Adrenal gland (tissue), 12 donors: ENCODE data around the gene MTCP1. TPM values are rescaled to one million over a fixed set of nuclear protein-coding genes. Genes with fewer than 3 reads are reported as not detected.

Experiments
- DNase-seq, 7 donors: peaks; one replicate each; pipeline ENCODE4 v3.0.0-alpha.2; 2019 to 2020
- H3K27ac ChIP-seq, 5 donors: fragments of 200-600 bp; sonication (generic) in 4 of 5; 1 replicate in 3 of 5; 2 replicates in 2 of 5; pipeline versions ENCODE4 v1.5.1 to v1.8.0; 2016 to 2020; ENCODE audit warnings: mild to moderate bottlenecking in 1 of 5
- H3K27me3 ChIP-seq: fragments of 200-600 bp; 2 replicates; pipeline ENCODE4 v1.8.0; 2021
- H3K36me3 ChIP-seq, 2 donors: fragments of 200-600 bp; replicated peaks in 1 of 2; 1 replicate in 1 of 2; 2 replicates in 1 of 2; pipeline versions ENCODE4 v1.5.1 to v1.8.0; 2018 to 2022
- H3K4me1 ChIP-seq, 2 donors: fragments of 200-600 bp; replicated peaks in 1 of 2; 1 replicate in 1 of 2; 2 replicates in 1 of 2; pipeline versions ENCODE4 v1.5.1 to v1.8.0; 2018 to 2021
- H3K4me3 ChIP-seq, 4 donors: fragments of 200-600 bp; sonication (generic) in 3 of 4; one replicate each; pipeline ENCODE4 v1.5.1; 2016 to 2018
- H3K9me3 ChIP-seq, 3 donors: fragments of 200-600 bp; sonication (generic) in 1 of 3; replicated peaks in 1 of 3; 1 replicate in 2 of 3; 2 replicates in 1 of 3; pipeline versions ENCODE4 v1.5.1 to v1.8.0; 2016 to 2021
- CTCF ChIP-seq, 6 experiments: fragments of 450-650 bp in 4 of 6; fragments of 200-600 bp in 2 of 6; sonication (generic) in 1 of 6; IDR thresholded peaks; 1 replicate in 5 of 6; 2 replicates in 1 of 6; pipeline versions ENCODE4 v1.5.1 to v1.8.0; 2016 to 2021; ENCODE audit warnings: antibody characterized with exemption in 6 of 6, mild to moderate bottlenecking in 2 of 6, moderate library complexity in 1 of 6
- POLR2A ChIP-seq, 2 donors: fragments of 450-650 bp; IDR thresholded peaks; one replicate each; pipeline ENCODE4 v1.6.1; 2017; ENCODE audit warnings: antibody characterized with exemption in 2 of 2, mild to moderate bottlenecking in 2 of 2, moderate library complexity in 1 of 2
- WGBS, 4 donors: extraction: QIAGEN DNeasy Blood & Tissue Kit in 2 of 4; methylation state at CpG; one replicate each; pipeline versions ENCODE4 v1.1.5 to v1.1.7; 2013 to 2017; 5-methylcytosine and 5-hydroxymethylcytosine counted together
- intact Hi-C, 2 donors: fragments of 100-400 bp; cut with DNase I; formaldehyde crosslinking; loops; one replicate each; pipeline versions ENCODE4 v1.14.1 to v1.15.0; 2022 to 2023
- polyA plus RNA-seq, 3 donors: library from polyadenylated mRNA; stranded (reverse); fragments of 200-250 nt in 2 of 3; fragments of 350-450 nt in 1 of 3; fragmentation: Illumina TruSeq in 1 of 3; extraction: RNeasy Lipid Tissue Mini Kit (QIAGEN cat#74804) in 1 of 3; gene quantifications; one replicate each; pipeline ENCODE4 v1.2.3, GENCODE V29; 2013 to 2014
- total RNA-seq, 9 donors: library from RNA; depleted of rRNA in 4 of 9; stranded (reverse); fragments of >200 nt in 4 of 9; fragments of 120-200 nt in 1 of 9; fragmentation: NEBNext Ultra II Directional in 1 of 9; extraction: Animal tissue kit (Norgen Biotek cat#: 25700) in 1 of 9; gene quantifications; one replicate each; pipeline versions ENCODE4 v1.1.0 to v1.2.4, GENCODE V29; 2013 to 2023
- donor health status: healthy with polysubstance abuse.
- donor health status: Bipolar disorder and iron deficiency.
- donor health status: DM: yes; HTN: yes; CAD: no.
- donor health status: DM: no; HTN: no; CAD: no.
- donor health status: DM: no; HTN: no; CAD: no.
- donor health status: DM: yes; HTN: yes; CAD: no.

MTCP1 gene
- total and polyA plus RNA-seq, 12 donors, result 1.2 to 218 (median 17.1) TPM; not detected in 1

GRCh38 chrX:155028877-155029291, 42.1 kb downstream of the MTCP1 start:
- H3K4me1 ChIP-seq, result peaks cover 0 to 14% of the 10 kb centered on the region in 2 donors
- WGBS, 4 donors, result 67 to 88% (median 73%) methylated on average over 2 of the region's 2 CpGs
- peaks cover 0 to under 1% of the 10 kb centered on the region in 2 donors for H3K36me3 ChIP-seq
- H3K9me3 ChIP-seq, result no peaks in the 10 kb centered on the region
- no peaks in the 10 kb centered on the region for H3K27me3 ChIP-seq
- no peak for DNase-seq
- TF ChIP-seq CTCF (IDR thresholded peaks at IDR 0.05) (no peak), POLR2A (IDR thresholded peaks at IDR 0.05) (no peak)
- peak overlapping the region in 1 of 4 donors; percentile 61 for H3K4me3 ChIP-seq
- intact Hi-C loops, result no loop called here
- H3K27ac ChIP-seq, result peak overlapping the region in 2 of 5 donors; percentile 96 to 98

- peaks cover 0 to 14% of the 10 kb centered on the region in 2 donors for H3K4me1 ChIP-seq
- peak overlapping the region in 1 of 4 donors; percentile 61 for H3K4me3 ChIP-seq
- no peaks in the 10 kb centered on the region for H3K27me3 ChIP-seq
- DNase-seq, result no peak
- peak overlapping the region; percentile 89 to 98 (median 97) for H3K27ac ChIP-seq
- intact Hi-C loops, result no loop called here
- H3K9me3 ChIP-seq, result no peaks in the 10 kb centered on the region
- TF ChIP-seq CTCF (IDR thresholded peaks at IDR 0.05), result no peak
- TF ChIP-seq POLR2A (IDR thresholded peaks at IDR 0.05), result no peak
- 19 to 36% (median 30%) methylated on average over 3 of the region's 3 CpGs for WGBS, 4 donors
- no peaks in the 10 kb centered on the region for H3K36me3 ChIP-seq
Observed at GRCh38 chrX:155028129-155028528, 42.8 kb downstream of the MTCP1 start.

GRCh38 chrX:155027509-155028066, 43.3 kb downstream of the MTCP1 start:
- no peaks in the 10 kb centered on the region for H3K9me3 ChIP-seq
- peak in 5 of 7 donors; percentile 34 to 64 (median 52) for DNase-seq
- peak overlapping the region; percentile 89 to 98 (median 97) for H3K27ac ChIP-seq

More at GRCh38 chrX:155027509-155028066, 43.3 kb downstream of the MTCP1 start:
- 0 to 40% (median 18%) methylated on average over 14 of the region's 14 CpGs for WGBS, 4 donors
- Histone ChIP-seq H3K27me3 (no peaks in the 10 kb centered on the region), H3K4me3 (peak overlapping the region in 3 of 4 donors; percentile 26 to 68 (median 61)), H3K4me1 (peaks cover 0 to 14% of the 10 kb centered on the region in 2 donors), H3K36me3 (no peaks in the 10 kb centered on the region)
- peak; percentile 76 to 77 for TF ChIP-seq POLR2A (IDR thresholded peaks at IDR 0.05)
- TF ChIP-seq CTCF (IDR thresholded peaks at IDR 0.05), result peak in 1 of 6 experiments; percentile 3
- intact Hi-C loops, result no loop called here
